Transverse colon (tissue), 4 donors: ENCODE results near the gene SOX2. TPM values are rescaled to one million over a fixed set of nuclear protein-coding genes. Genes with fewer than 3 reads are reported as not detected.
A peak's percentile ranks its signal among the peaks of the same experiment; 100 is the strongest.

Experiments used
- DNase-seq: peaks from one replicate; pipeline ENCODE4 v3.0.0-alpha.2; 2019
- H3K27ac ChIP-seq, 4 donors: fragments of 200-600 bp; sonication (generic); 2 replicates each; pipeline ENCODE4 v1.5.1; 2016 to 2018; ENCODE audit warnings: inconsistent platforms in 4 of 4
- H3K27me3 ChIP-seq: fragments of 200-600 bp; sonication (generic); 2 replicates; pipeline ENCODE4 v1.5.1; 2017; ENCODE audit warnings: inconsistent platforms
- H3K36me3 ChIP-seq, 4 donors: fragments of 200-600 bp; sonication (generic); 2 replicates each; pipeline ENCODE4 v1.5.1; 2017 to 2019; ENCODE audit warnings: inconsistent platforms in 4 of 4
- H3K4me1 ChIP-seq, 4 donors: fragments of 200-600 bp; sonication (generic); 2 replicates each; pipeline ENCODE4 v1.5.1; 2017 to 2020; ENCODE audit warnings: inconsistent platforms in 4 of 4
- H3K4me3 ChIP-seq, 4 donors: fragments of 200-600 bp; sonication (generic); 1 replicate in 1 of 4; 2 replicates in 3 of 4; pipeline versions ENCODE4 v1.5.1 to v1.6.1; 2017 to 2019; ENCODE audit warnings: inconsistent platforms in 4 of 4
- H3K9me3 ChIP-seq, 2 donors: fragments of 200-600 bp; sonication (generic); 2 replicates each; pipeline ENCODE4 v1.5.1; 2017 to 2019; ENCODE audit warnings: inconsistent platforms in 2 of 2
- CTCF ChIP-seq, 5 experiments: fragments of 200-600 bp in 3 of 5; fragments of 450-650 bp in 2 of 5; sonication (generic) in 3 of 5; IDR thresholded peaks; 1 replicate in 2 of 5; 2 replicates in 3 of 5; pipeline ENCODE4 v1.5.1; 2016 to 2017; ENCODE audit warnings: antibody characterized with exemption in 5 of 5, inconsistent platforms in 3 of 5, mild to moderate bottlenecking in 2 of 5, moderate library complexity in 1 of 5
- EP300 ChIP-seq: sonication (generic); formaldehyde crosslinking; IDR thresholded peaks from one replicate; pipeline ENCODE4 v1.6.1; 2017; ENCODE audit warnings: antibody characterized with exemption, low read depth
- POLR2A ChIP-seq: fragments of 450-650 bp; IDR thresholded peaks from one replicate; pipeline ENCODE4 v1.6.1; 2016; ENCODE audit warnings: antibody characterized with exemption, mild to moderate bottlenecking, moderate library complexity
- POLR2AphosphoS5 ChIP-seq, 3 donors: sonication (generic); formaldehyde crosslinking; IDR thresholded peaks; one replicate each; pipeline ENCODE4 v1.6.1; 2016; ENCODE audit warnings: antibody characterized with exemption in 3 of 3
- WGBS, 2 donors: methylation state at CpG; one replicate each; pipeline ENCODE4 v1.1.5; 2018; ENCODE audit warnings: low coverage in 1 of 2; 5-methylcytosine and 5-hydroxymethylcytosine counted together
- in situ Hi-C, 4 donors: fragments of 200-750 bp; cut with MboI; loops; one replicate each; pipeline versions ENCODE4 v1.15.0 to v1.15.1; 2017; ENCODE audit warnings: low sequenced_read_pairs in 3 of 4, low pct_ligation_motif_present in 1 of 4, low pct_unique_long_range_greater_than_20kb in 1 of 4
- intact Hi-C: fragments of 100-400 bp; cut with DNase I; formaldehyde crosslinking; loops from one replicate; pipeline ENCODE4 v1.15.1; 2023; ENCODE audit warnings: low total_unique reads
- total RNA-seq, 4 donors: library from RNA; depleted of rRNA; stranded (reverse); fragments of >200 nt; gene quantifications; one replicate each; pipeline ENCODE4 v1.1.0, GENCODE V29; 2016

Gene SOX2
- total RNA-seq, 4 donors from 2014 or later: 0.60 to 3.2 (median 0.82) TPM; not detected in 1

- no peak for DNase-seq
- Histone ChIP-seq H3K27ac (no peak overlapping the region), H3K4me1 (peaks cover 0 to 22% (median 13%) of the 10 kb centered on the region in 4 donors), H3K9me3 (no peaks in the 10 kb centered on the region), H3K27me3 (peaks cover 100% of the 10 kb centered on the region), H3K36me3 (no peaks in the 10 kb centered on the region), H3K4me3 (no peak overlapping the region)
- intact Hi-C loops (no loop called here), in situ Hi-C loops (loop anchor here in 3 of 4 donors (25.0 kb wide), 2 partner anchors 538 to 963 kb away; no protein-coding TSS in a partner anchor)
- TF ChIP-seq POLR2A (no peak), EP300 (no peak)
- WGBS, 2 donors: 19 to 22% methylated on average over 17 to 31 of the region's 31 CpGs
These were observed 12.7 kb downstream of the SOX2 start for GRCh38 chr3:181724192-181724965.

GRCh38 chr3:181725131-181725731, 13.5 kb downstream of the SOX2 start:
- Histone ChIP-seq H3K36me3 (no peaks in the 10 kb centered on the region), H3K4me1 (peaks cover 0 to 22% (median 12%) of the 10 kb centered on the region in 4 donors), H3K27ac (no peak overlapping the region), H3K4me3 (no peak overlapping the region), H3K9me3 (no peaks in the 10 kb centered on the region), H3K27me3 (peaks cover 100% of the 10 kb centered on the region)
- in situ Hi-C loops: no loop called here
- intact Hi-C loops: no loop called here
- WGBS, 2 donors: 7 to 20% methylated on average over 3 to 24 of the region's 24 CpGs
- DNase-seq: no peak
- no peak for TF ChIP-seq CTCF (IDR thresholded peaks at IDR 0.05)
- no peak for TF ChIP-seq EP300
- TF ChIP-seq POLR2AphosphoS5 (IDR thresholded peaks at IDR 0.05): no peak
- no peak for TF ChIP-seq POLR2A

- 12% methylated on average over 15 of the region's 15 CpGs; no CpG with 5 or more reads in 1 of the 2 donors for WGBS, 2 donors
- no peak overlapping the region for H3K27ac ChIP-seq
- H3K36me3 ChIP-seq: no peaks in the 10 kb centered on the region
- no peak for TF ChIP-seq POLR2AphosphoS5 (IDR thresholded peaks at IDR 0.05)
- no peak overlapping the region for H3K4me3 ChIP-seq
- peaks cover 0 to 22% (median 12%) of the 10 kb centered on the region in 4 donors for H3K4me1 ChIP-seq
- no peak for DNase-seq
- no peaks in the 10 kb centered on the region for H3K9me3 ChIP-seq
- peaks cover 100% of the 10 kb centered on the region for H3K27me3 ChIP-seq
- in situ Hi-C loops (no loop called here), intact Hi-C loops (no loop called here)
These were observed 14.1 kb downstream of the SOX2 start for GRCh38 chr3:181725830-181726229.

- in situ Hi-C loops: no loop called here
These were observed 14.9 kb downstream of the SOX2 start for GRCh38 chr3:181726351-181727330.

More at GRCh38 chr3:181726351-181727330, 14.9 kb downstream of the SOX2 start:
- no peaks in the 10 kb centered on the region for H3K36me3 ChIP-seq
- DNase-seq: no peak
- no peak overlapping the region for H3K27ac ChIP-seq
- TF ChIP-seq EP300 (no peak), POLR2A (no peak), POLR2AphosphoS5 (IDR thresholded peaks at IDR 0.05) (no peak), CTCF (IDR thresholded peaks at IDR 0.05) (no peak)
- H3K4me3 ChIP-seq: peak overlapping the region in 3 of 4 donors; percentile 18 to 43 (median 23)
- intact Hi-C loops: no loop called here
- peaks cover 0 to 22% (median 12%) of the 10 kb centered on the region in 4 donors for H3K4me1 ChIP-seq
- 11 to 15% methylated on average over 17 to 56 of the region's 62 CpGs for whole genome bisulfite sequencing, 2 donors
- H3K27me3 ChIP-seq: peaks cover 100% of the 10 kb centered on the region
- no peaks in the 10 kb centered on the region for H3K9me3 ChIP-seq
